Activated CD4-positive, alpha-beta T cell treated with anti-CD3 and anti-CD28 coated beads for 36 hours (primary cell): ENCODE data around the gene WDFY4. TPM values are rescaled to one million over a fixed set of nuclear protein-coding genes. Genes with fewer than 3 reads are reported as not detected.

Experiments used
- ATAC-seq: fragments of 200-7000 bp; cut with Tn5 transposase; one replicate; pipeline ENCODE4 v1.10.0; 2021; ENCODE audit warnings: mild to moderate bottlenecking, moderate library complexity
- CTCF ChIA-PET: fragments of 350-600 bp; sonication (Branson Sonifier 250); formaldehyde crosslinking; loops from one replicate; lab custom pipeline; 2021; ENCODE audit warnings: antibody characterized with exemption; lab: Charles Lee
- POLR2A ChIA-PET: fragments of 350-600 bp; sonication (Branson Sonifier 250); formaldehyde crosslinking; loops from one replicate; lab custom pipeline; 2021; ENCODE audit warnings: antibody characterized with exemption, inconsistent platforms; lab: Charles Lee
- DNase-seq: peaks from one replicate; pipeline ENCODE4 v3.0.0-alpha.2; 2020
- H3K27ac Mint-ChIP-seq: one replicate; pipeline ENCODE4 v1.8.0; 2021; ENCODE audit warnings: mixed read lengths
- H3K27me3 Mint-ChIP-seq: one replicate; pipeline ENCODE4 v1.8.0; 2021; ENCODE audit warnings: mixed read lengths
- H3K36me3 Mint-ChIP-seq: one replicate; pipeline ENCODE4 v1.8.0; 2021; ENCODE audit warnings: low read depth, mixed read lengths
- H3K4me1 Mint-ChIP-seq: one replicate; pipeline ENCODE4 v1.8.0; 2021; ENCODE audit warnings: mixed read lengths
- H3K4me3 Mint-ChIP-seq: one replicate; pipeline ENCODE4 v1.8.0; 2021; ENCODE audit warnings: mild to moderate bottlenecking, moderate library complexity, mixed read lengths
- H3K9me3 Mint-ChIP-seq: one replicate; pipeline ENCODE4 v1.8.0; 2021; ENCODE audit warnings: low read depth, mixed read lengths
- intact Hi-C, 2 experiments: fragments of 100-400 bp; cut with DNase I in 1 of 2; cut with micrococcal nuclease in 1 of 2; formaldehyde crosslinking; loops; one replicate each; pipeline versions ENCODE4 v1.14.2 to v1.15.1; 2022 to 2024; cut with DNase I, micrococcal nuclease
- total RNA-seq, 2 experiments: library from RNA; stranded (reverse); gene quantifications; one replicate each; pipeline ENCODE4 v1.2.3, GENCODE V29; 2021

The WDFY4 gene
- total RNA-seq, 2 experiments from 2014 or later, result 0.07 to 0.09 TPM

GRCh38 chr10:48999346-48999745 lies 314.7 kb downstream of the WDFY4 start:
- no peaks in the 10 kb centered on the region for H3K9me3 Mint-ChIP-seq
- no peak for ATAC-seq
- ChIA-PET POLR2A (no interaction called here), CTCF (interaction anchor here (1.1 to 1.4 kb wide), 2 partner anchors 18 to 236 kb away, joined by 3 to 4 read pairs; no protein-coding TSS in a partner anchor)
- DNase-seq, result no peak
- no peak overlapping the region for H3K27ac Mint-ChIP-seq
- H3K4me1 Mint-ChIP-seq, result no peaks in the 10 kb centered on the region
- no peak overlapping the region for H3K4me3 Mint-ChIP-seq
- no peaks in the 10 kb centered on the region for H3K36me3 Mint-ChIP-seq
- intact Hi-C loops, result no loop called here
- H3K27me3 Mint-ChIP-seq, result no peaks in the 10 kb centered on the region

- H3K27ac Mint-ChIP-seq, result no peak overlapping the region
- intact Hi-C loops, result no loop called here
- ChIA-PET CTCF (interaction anchor here (0.6 to 1.1 kb wide), 2 partner anchors 11 to 15 kb away, joined by 3 read pairs; no protein-coding TSS in a partner anchor), POLR2A (no interaction called here)
- H3K36me3 Mint-ChIP-seq, result no peaks in the 10 kb centered on the region
- H3K4me1 Mint-ChIP-seq, result no peaks in the 10 kb centered on the region
- DNase-seq, result no peak
- no peak overlapping the region for H3K4me3 Mint-ChIP-seq
- no peaks in the 10 kb centered on the region for H3K27me3 Mint-ChIP-seq
- ATAC-seq, result no peak
- H3K9me3 Mint-ChIP-seq, result no peaks in the 10 kb centered on the region
These were observed 316.0 kb downstream of the WDFY4 start for GRCh38 chr10:49000437-49001398.

GRCh38 chr10:49001402-49001801 lies 316.7 kb downstream of the WDFY4 start:
- ATAC-seq (no peak), DNase-seq (no peak)
- H3K9me3 Mint-ChIP-seq, result no peaks in the 10 kb centered on the region
- H3K27me3 Mint-ChIP-seq, result no peaks in the 10 kb centered on the region
- no peaks in the 10 kb centered on the region for H3K36me3 Mint-ChIP-seq
- no peak overlapping the region for H3K4me3 Mint-ChIP-seq
- ChIA-PET POLR2A (no interaction called here), CTCF (interaction anchor here (1.1 kb wide), 1 partner anchor 12 kb away, joined by 3 read pairs; no protein-coding TSS in a partner anchor)
- H3K27ac Mint-ChIP-seq, result no peak overlapping the region
- H3K4me1 Mint-ChIP-seq, result no peaks in the 10 kb centered on the region
- intact Hi-C loops, result no loop called here

GRCh38 chr10:49001870-49002672 lies 317.4 kb downstream of the WDFY4 start:
- no peaks in the 10 kb centered on the region for H3K36me3 Mint-ChIP-seq
- POLR2A ChIA-PET, result no interaction called here
- H3K4me1 Mint-ChIP-seq, result no peaks in the 10 kb centered on the region
- CTCF ChIA-PET, result no interaction called here
- intact Hi-C loops, result no loop called here
- no peaks in the 10 kb centered on the region for H3K27me3 Mint-ChIP-seq
- no peak overlapping the region for H3K4me3 Mint-ChIP-seq
- H3K9me3 Mint-ChIP-seq, result no peaks in the 10 kb centered on the region
- DNase-seq (no peak), ATAC-seq (no peak)
- no peak overlapping the region for H3K27ac Mint-ChIP-seq

GRCh38 chr10:49005270-49005669 lies 320.6 kb downstream of the WDFY4 start:
- Mint-ChIP-seq H3K4me3 (no peak overlapping the region), H3K27me3 (no peaks in the 10 kb centered on the region), H3K9me3 (no peaks in the 10 kb centered on the region), H3K27ac (no peak overlapping the region), H3K36me3 (no peaks in the 10 kb centered on the region), H3K4me1 (no peaks in the 10 kb centered on the region)
- ChIA-PET CTCF (no interaction called here), POLR2A (no interaction called here)
- DNase-seq, result no peak
- no peak for ATAC-seq
- intact Hi-C loops, result no loop called here

- H3K27me3 Mint-ChIP-seq, result no peaks in the 10 kb centered on the region
- ChIA-PET CTCF (interaction anchor here (1.0 to 1.3 kb wide), 2 partner anchors 16 to 349 kb away, joined by 3 read pairs; no protein-coding TSS in a partner anchor), POLR2A (no interaction called here)
- no peak overlapping the region for H3K27ac Mint-ChIP-seq
- H3K9me3 Mint-ChIP-seq, result no peaks in the 10 kb centered on the region
- H3K4me3 Mint-ChIP-seq, result no peak overlapping the region
- DNase-seq, result no peak
- ATAC-seq, result no peak
- H3K36me3 Mint-ChIP-seq, result no peaks in the 10 kb centered on the region
- no peaks in the 10 kb centered on the region for H3K4me1 Mint-ChIP-seq
- intact Hi-C loops, result no loop called here
These were observed 322.5 kb downstream of the WDFY4 start for GRCh38 chr10:49007129-49007528.

- CTCF ChIA-PET, result interaction anchor here (1.0 kb wide), 1 partner anchor 350 kb away, joined by 3 read pairs; no protein-coding TSS in a partner anchor
- DNase-seq, result no peak
- H3K4me3 Mint-ChIP-seq, result no peak overlapping the region
These were observed 323.4 kb downstream of the WDFY4 start for GRCh38 chr10:49008091-49008490.

GRCh38 chr10:49008505-49009198 lies 324.0 kb downstream of the WDFY4 start:
- intact Hi-C loops, result no loop called here
- no peaks in the 10 kb centered on the region for H3K36me3 Mint-ChIP-seq
- H3K4me1 Mint-ChIP-seq, result no peaks in the 10 kb centered on the region
- DNase-seq (no peak), ATAC-seq (no peak)
- H3K4me3 Mint-ChIP-seq, result no peak overlapping the region
- no peaks in the 10 kb centered on the region for H3K27me3 Mint-ChIP-seq
- no peak overlapping the region for H3K27ac Mint-ChIP-seq
- ChIA-PET CTCF (no interaction called here), POLR2A (no interaction called here)
- no peaks in the 10 kb centered on the region for H3K9me3 Mint-ChIP-seq

More at GRCh38 chr10:49008091-49008490, 323.4 kb downstream of the WDFY4 start:
- no peak for ATAC-seq
- Mint-ChIP-seq H3K27ac (no peak overlapping the region), H3K9me3 (no peaks in the 10 kb centered on the region), H3K27me3 (no peaks in the 10 kb centered on the region), H3K4me1 (no peaks in the 10 kb centered on the region), H3K36me3 (no peaks in the 10 kb centered on the region)
- POLR2A ChIA-PET, result no interaction called here
- intact Hi-C loops, result no loop called here

- ChIA-PET POLR2A (no interaction called here), CTCF (no interaction called here)
- intact Hi-C loops, result no loop called here
- Mint-ChIP-seq H3K4me3 (no peak overlapping the region), H3K9me3 (no peaks in the 10 kb centered on the region), H3K27ac (no peak overlapping the region), H3K36me3 (no peaks in the 10 kb centered on the region), H3K27me3 (no peaks in the 10 kb centered on the region), H3K4me1 (no peaks in the 10 kb centered on the region)
- DNase-seq, result no peak
- no peak for ATAC-seq
These were observed 324.7 kb downstream of the WDFY4 start for GRCh38 chr10:49009199-49009979.

GRCh38 chr10:49010295-49010694 lies 325.6 kb downstream of the WDFY4 start:
- Mint-ChIP-seq H3K4me3 (no peak overlapping the region), H3K36me3 (no peaks in the 10 kb centered on the region), H3K9me3 (no peaks in the 10 kb centered on the region), H3K27me3 (no peaks in the 10 kb centered on the region), H3K4me1 (no peaks in the 10 kb centered on the region), H3K27ac (no peak overlapping the region)
- ChIA-PET CTCF (no interaction called here), POLR2A (no interaction called here)
- no peak for ATAC-seq
- no peak for DNase-seq
- intact Hi-C loops, result no loop called here
